UCSD-AML1 (cell line): ENCODE data around the gene PITPNC1.
"Not testable (repeated sequence)": the region's sequence is repeated elsewhere in the genome, so short reads cannot be mapped to it uniquely, and the experiment has no call there.

Experiments used
- DNase-seq: peaks from one replicate; lab custom pipeline; 2025; ENCODE audit not compliant: unreplicated experiment; lab: John Stamatoyannopoulos, UW

PITPNC1 gene

DNA sequence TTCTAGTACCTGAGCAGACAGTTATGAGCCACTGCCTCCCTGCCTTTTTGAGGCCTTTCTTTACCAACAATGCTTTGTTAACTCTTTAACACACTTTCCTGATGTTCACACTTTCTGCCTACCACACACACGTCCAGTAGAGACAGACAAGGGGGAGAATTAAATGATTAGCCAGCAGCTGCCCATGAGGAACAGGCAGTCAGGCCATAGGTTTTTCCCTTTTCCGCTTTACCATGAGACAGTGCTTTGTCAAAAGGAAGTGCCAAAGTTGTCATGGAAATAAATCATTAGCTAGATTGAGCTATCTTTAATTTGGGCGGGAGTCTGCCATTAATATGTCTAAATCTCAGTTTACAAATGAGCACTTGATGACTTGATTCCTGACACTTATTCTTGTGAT, 102.1 kb downstream of the PITPNC1 start:
- DNase-seq: no peak

- DNase-seq: not testable (repeated sequence)
Measured at GRCh38 chr17:67480959-67481358, 103.9 kb downstream of the PITPNC1 start.

GRCh38 chr17:67481808-67482207, 104.7 kb downstream of the PITPNC1 start:
- no peak for DNase-seq

DNA sequence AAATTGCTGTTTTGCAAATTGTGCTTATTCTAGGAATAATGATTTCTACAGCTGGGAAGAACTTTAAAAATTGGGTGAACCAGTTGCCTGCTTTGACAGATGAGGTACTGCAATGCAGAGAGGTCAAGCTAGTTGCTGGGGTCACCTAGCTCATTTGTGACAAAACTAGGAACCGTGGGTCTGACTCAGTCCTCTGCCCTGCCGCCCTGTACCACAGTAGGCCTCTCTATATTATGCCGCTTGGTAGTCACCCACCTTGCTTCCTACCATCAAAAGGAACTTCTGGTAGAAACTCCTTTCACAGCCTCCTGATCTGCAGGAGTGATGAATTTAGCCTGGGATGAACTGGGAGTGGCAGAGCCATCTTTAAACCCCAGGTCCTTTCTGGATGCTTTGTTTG, 105.7 kb downstream of the PITPNC1 start:
- DNase-seq: no peak

- DNase-seq: no peak
Measured at GRCh38 chr17:67484261-67484660, 107.2 kb downstream of the PITPNC1 start.

GRCh38 chr17:67485666-67486065, 108.6 kb downstream of the PITPNC1 start:
- DNase-seq: no peak

DNA sequence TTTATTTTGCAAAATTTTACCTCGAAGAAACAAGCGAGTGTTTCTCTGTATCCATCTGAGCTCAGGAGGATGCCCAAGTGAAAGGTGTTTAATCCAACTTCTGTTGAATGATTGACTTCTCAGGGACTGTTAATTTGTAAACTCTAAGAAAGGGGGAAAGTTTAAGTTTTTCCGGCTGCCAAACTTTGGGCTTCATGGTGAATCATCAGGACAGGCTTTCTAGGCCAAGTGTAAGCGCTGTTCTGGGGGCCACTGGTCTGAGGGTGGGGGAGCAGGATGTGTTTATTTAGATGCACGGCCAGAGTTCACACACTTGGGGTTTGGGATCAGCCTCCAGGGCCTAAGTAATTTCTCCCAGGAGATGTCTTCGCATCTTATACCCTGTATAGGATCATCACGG, 110.4 kb downstream of the PITPNC1 start:
- no peak for DNase-seq

GRCh38 chr17:67488161-67488560, 111.1 kb downstream of the PITPNC1 start:
- no peak for DNase-seq

DNA sequence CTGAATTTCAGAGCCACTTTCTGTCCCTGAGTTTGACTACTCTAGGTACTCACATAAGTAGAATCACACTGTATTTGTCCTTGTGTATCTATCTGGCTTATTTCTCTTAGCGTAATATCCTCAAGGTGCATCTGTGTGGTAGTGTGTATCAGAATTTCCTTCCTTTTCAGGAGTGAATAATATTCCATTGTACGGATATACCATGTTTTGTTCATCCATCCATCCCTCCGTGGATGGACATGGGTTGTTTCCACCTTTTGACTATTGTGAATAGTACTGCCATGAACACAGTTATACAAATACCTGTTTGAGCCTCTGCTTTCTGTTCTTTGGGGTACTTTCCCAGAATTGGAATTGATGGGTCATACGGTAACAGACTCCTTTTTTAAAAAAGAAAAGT, 111.7 kb downstream of the PITPNC1 start:
- DNase-seq: no peak

- DNase-seq: no peak
Measured at GRCh38 chr17:67489273-67489672, 112.2 kb downstream of the PITPNC1 start.

DNA sequence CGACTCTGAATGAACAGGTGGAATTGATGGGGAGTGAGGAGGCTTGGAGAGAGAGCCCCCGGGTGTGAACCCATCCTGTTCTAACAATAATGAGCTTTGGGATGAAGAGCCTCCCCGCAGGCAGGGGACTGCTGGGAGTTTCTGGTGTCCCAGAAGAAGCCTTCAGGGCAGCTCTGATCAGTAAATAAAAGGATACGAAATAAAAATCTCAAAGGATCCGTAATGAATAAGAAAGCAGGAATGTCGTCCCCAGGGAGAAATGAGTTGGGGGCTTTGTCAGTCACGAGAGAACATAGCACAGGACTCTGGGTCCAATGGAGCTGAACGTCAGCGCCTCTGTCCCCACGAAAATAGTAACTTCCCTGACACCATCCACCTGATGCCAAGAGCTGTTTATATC, 113.4 kb downstream of the PITPNC1 start:
- DNase-seq: no peak

DNA sequence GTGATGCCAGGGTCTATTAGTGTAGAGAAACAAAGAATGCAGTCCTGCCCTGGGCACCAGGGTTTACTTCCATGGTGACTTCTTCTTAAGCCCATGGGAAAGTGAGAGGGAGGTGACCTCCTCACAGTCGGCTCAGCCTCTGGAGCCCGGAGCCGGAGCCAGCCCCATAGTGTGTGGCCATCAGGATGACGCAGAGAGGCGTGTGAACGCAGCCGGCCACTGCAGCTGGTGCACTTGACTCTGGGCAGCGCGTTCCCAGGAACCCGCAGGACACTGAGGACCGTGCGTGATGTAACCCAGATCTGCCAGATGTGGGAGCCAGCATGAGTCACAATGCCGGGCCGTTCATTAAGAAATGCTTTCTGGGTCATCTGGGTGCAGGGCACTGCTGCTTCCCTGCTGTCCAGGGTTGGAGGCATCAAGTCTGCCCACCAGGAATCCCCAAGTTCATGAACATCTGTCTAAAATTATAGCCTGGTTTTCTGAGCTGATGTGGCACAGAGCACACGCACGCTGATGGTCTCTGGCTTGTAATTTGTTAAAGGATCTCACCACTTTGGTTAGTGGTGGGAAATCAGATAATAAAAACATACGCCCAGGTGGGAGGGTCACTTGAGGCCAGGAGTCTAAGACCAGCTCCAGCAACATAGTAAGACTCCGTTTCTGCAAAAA, 114.1 kb downstream of the PITPNC1 start:
- no peak for DNase-seq

DNA sequence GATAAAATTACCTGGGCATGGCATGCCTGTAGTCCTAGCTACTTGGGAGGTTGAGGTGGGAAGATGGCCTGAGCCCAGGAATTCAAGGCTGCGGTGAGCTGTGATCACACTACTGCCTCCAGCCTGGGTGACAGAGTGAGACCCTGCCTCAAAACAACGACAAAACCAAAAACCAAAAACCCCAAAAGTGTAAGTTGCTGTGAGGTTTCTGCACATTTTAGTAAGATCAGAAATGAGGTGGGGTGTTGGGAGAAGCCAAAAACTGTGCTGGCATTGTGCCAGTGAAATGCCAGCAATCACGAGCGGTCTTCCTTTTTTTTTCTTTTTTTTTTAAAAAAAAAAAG, 114.6 kb downstream of the PITPNC1 start:
- no peak for DNase-seq

DNA sequence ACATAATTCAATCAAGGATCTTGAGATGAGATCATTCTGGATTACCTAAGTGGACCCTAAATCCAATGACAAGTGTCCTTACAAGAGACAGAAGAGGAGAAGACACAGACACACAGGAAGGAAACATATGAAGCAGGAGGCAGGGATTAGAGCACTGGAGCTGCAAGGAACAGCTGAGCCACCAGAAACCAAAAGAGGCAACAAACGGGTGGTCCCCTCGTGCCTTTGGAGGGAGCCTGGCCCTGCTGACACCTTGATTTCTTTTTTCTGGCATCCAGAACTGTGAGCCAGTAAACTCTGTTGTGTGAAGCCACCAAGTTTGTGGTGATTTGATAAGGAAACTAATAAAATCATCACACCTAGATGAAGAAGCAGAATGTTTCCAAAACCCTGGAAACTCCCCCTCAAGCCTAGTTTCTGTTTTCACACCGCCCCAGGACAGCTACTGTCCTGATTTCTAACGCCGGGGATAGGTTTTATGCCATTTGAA, 115.2 kb downstream of the PITPNC1 start:
- DNase-seq: no peak

DNA sequence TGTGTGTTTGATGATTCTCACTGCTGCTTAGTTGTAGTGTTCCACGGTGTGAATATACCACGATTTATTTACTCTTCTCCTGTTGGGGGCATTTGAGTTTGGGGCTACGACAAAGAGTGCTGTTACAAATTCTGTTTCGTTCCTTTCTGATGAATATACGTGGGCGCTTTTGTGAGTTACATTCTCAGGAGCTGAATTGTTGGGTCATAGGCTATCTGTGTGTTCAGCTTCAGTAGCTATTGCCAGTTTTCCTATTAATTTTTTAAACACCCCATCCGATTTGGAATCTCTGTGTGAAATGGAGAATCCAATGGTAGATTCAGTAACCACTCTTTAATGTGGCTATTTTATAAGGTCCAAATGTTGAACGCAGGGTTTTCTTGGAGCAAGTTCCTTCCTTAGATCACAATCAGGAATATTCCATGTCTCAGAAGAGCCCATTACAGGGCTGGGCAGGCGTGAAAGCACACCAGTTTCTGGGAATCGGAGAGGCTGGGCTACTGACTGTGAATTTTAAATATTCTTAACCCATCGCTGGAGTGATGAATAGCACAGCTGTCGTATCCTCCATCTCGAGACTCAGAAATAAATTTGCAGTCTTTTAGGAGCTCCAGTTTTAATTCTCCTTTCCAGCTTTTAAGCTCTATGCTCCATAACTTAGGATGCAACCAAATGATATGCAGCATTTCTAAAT, 115.9 kb downstream of the PITPNC1 start:
- DNase-seq: no peak

DNA sequence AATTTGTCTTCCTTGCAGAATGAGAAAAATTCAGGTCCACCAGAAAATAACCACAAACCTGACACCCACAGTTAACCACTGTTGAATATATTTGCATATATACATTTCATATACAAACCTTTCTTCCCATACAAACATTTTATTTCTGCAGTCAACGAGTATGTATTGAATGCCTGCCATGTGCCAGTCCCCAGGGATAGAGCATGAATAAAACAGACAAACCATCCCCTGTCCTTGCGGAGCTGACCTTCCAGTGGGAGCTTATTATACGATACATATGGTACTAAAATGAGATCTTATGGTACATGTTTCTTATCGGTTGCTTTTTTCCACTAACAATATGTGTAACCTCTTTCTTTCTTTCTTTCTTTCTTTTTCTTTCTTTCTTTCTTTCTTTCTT, 116.7 kb downstream of the PITPNC1 start:
- DNase-seq: no peak

DNA sequence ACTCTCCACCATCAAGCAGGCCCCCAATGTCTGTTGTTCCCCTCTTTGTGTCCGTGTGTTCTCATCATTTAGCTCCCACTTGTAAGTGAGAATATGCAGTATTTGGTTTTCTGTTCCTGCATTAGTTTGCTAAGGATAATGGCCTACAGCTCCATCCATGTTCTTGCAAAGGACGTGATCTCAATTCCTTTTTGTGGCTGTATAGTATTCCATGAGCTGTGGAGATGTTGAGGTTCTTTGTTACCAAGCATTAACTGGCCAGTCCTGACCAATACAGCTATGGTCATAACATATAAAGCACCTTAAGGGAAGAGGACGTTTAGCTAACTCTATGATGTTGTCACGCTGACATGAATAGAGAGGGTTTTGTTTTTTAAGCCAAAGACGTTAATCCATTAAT, 118.5 kb downstream of the PITPNC1 start:
- DNase-seq: not testable (repeated sequence)

DNA sequence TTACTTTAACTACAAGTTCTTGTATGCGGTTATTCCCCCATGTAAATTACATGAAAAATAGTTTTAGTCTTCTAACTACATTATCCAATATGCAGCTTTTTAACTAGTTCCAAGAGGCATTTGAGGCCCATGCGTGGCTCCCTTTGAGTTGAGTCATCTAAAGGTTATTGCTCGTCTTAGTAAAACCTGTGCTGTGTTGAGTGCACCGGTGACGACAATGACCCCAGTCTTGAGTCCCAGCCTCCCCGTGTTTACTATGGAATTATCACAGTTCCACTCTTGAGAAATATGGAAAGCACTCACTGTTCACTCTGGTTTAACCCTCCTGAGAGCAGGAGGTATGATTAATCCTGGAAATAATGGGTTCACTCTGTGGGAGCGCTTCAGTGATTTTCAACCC, 119.2 kb downstream of the PITPNC1 start:
- DNase-seq: no peak

- no peak for DNase-seq
Measured at GRCh38 chr17:67499685-67500084, 122.6 kb downstream of the PITPNC1 start.

DNA sequence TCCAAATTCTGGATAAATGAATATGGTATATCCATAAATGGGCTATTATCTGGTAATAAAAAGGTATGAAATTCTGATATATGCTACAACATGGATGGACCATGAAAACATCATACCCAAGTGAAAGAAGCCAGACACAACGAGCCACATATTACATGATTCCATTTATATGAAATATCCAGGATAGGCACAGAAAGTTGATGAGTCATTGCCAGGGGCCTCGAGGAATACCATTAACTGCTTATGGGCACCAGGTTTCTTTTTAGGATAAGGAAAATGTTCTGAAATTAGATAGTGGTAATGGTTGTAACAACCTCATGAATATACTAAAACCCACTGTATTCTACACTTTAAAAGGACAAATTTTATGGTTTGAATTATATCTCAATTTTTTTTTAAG, 123.2 kb downstream of the PITPNC1 start:
- no peak for DNase-seq

DNA sequence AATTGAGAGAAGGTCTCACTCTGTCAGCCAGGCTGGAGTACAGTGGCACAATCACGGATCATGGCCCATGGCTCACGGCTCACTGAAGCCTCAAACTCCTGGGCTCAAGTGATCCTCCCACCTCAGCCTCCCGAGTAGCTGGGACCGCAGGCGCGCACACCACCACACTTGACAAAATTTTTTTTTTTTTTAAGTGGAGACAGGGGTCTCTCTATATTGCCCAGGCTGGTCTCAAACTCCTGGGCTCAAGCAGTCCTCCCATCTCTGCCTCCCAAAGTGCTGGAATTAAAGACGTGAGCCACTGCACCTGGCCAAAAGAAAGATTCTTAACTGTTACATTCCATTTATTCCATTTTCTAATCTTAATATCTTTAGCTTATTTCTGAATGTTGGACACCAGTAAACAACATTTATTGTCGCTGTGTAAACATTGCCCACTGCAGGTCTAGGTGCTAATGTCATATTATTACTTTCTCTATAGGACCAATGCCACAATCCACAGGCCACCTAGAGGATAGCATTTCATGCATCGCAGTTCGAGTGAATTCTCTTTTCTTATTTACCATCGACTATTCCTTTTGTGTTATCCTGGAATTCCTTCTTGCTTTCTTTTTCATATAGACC, 123.7 kb downstream of the PITPNC1 start:
- DNase-seq: no peak

DNA sequence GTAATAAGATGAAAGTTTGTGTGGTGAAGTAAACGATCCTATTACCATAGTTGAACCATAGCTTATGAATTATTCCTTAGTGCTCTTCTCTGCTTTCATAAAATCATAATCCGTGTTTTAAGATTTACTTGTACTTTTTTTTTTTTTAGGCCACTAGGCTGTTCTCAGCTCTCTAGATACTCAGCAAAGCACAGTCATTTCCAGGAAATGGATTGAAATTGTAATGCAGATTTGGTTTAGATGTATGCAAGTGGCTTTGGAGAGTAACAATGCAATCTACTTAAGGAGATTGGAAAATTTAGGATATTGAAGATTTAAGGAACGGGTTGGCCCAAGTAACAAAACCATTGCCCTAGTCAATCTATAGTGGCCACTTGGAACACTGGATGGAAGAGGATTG, 125.1 kb downstream of the PITPNC1 start:
- DNase-seq: no peak
